OCI-M1 (cell line): Measurements from ENCODE around the gene SAMD8.
"Not testable (repeated sequence)": the region's sequence is repeated elsewhere in the genome, so short reads cannot be mapped to it uniquely, and the experiment has no call there.

Source experiments
- DNase-seq: peaks from one replicate; lab custom pipeline; 2025; lab: John Stamatoyannopoulos, UW

Gene SAMD8

DNA sequence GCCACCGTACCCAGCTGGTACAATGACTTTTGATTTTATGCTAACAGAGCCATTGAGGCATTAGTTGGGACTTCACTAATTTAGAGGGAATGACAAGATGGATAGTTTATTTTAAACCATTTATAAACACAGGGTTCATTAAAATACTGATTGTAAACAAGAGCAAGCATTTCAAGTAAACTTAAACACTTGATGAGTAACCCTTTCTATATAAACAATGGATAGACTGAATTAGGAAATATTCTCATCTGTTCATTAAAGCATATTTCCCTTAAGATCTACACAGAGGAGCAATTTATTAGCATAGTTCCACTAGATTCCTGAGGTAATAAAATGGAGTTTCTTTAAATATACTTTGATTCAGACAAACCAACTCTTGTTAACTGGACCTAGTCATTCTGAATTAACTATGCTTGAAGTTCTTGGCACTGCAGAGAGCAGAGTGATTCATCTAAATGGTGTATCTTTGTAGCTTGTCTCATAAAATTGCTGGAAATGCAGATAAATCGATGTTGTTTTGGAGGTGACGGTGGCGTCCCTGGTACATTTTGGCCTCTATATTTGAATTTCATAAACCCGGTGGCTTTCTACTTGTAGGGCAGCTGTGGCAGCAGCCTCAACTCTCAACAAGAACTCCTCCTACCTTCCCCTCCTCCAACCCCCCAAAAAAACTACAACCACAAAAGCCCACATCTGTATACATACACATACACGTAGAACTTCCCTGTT, 83.7 kb downstream of the SAMD8 start:
- no peak for DNase-seq

DNA sequence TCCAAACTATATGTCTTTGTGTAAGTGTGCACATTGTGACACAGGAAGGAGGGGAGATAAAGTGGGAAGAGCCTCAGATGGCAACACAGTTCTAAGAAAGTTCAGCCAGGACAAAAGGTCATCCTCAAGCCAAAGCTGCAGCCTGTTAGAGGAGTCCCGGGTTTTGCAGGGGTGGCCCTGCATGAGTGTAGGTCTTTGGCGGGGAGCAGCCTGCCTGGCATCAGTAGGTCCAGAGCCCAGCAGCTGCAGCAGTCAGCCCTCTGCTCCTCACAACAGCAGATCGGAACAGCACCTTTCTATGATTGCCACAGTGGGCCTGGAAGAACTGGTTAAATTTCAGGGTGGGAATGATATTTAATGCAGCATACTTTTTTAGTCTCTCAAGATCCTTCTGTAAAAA, 85.6 kb downstream of the SAMD8 start:
- DNase-seq, result no peak

DNA sequence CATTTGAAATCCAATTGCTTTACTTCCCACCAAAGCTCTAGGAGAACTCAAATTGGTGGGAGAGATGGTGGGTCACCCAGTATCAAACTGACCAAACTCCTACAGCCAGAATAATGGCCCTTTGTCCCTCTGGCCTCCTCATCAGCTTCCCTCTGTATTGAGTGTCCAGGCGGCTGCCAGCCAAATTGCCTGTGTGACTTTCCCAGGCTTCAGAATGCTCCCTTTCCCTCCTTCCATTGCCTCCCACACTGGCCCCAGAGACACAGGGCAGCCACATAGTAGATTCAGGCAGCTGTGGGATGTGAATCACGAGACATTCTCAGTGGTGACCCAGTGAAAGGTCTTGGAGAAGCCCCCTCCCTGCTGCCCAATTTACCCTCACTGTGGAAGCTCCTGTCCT, 86.5 kb downstream of the SAMD8 start:
- no peak for DNase-seq

DNA sequence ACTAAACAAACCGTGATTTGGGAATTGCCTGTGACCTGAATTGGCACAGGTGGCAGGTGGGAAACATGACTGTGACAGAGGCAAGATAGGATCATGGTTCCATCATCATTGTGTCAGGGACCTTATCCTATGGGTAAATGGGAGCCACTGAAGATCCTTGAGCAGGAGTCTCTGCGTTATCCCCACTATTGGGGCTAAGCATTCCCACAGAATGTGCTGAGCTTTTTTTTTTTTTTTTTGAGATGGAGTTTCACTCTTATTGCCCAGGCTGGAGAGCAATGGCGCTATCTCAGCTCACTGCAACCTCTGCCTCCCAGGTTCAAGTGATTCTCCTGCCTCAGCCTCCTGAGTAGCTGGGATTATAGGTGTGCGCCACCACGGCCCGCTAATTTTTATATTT, 88.5 kb downstream of the SAMD8 start:
- DNase-seq, result not testable (repeated sequence)

- DNase-seq, result no peak
These were observed 90.4 kb downstream of the SAMD8 start for GRCh38 chr10:75201793-75202307.

- DNase-seq, result no peak
These were observed 91.0 kb downstream of the SAMD8 start for GRCh38 chr10:75202321-75203045.

DNA sequence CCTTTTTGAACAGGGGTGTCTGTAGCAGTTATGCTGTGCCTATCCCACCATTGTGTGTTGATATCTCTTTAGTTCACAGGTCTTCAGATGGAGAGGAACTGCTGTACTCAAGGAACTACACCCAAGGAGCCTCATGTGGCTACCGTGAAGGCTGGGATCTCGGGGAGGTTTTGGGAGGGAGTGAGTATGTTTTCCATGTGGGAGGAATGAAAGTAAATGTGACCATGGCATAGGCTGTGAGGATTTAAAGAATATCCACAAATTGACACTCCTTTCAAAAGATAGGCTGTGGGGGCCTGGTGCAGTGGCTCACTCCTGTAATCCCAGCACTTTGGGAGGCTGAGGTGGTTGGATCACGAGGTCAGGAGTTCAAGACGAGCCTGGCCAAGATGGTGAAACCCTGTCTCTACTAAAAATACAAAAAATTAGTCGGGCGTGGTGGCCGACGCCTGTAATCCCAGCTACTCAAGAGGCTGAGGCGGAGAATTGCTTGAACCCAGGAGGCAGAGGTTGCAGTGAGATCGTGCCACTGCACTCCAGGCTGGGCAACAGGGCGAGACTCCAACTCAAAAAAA, 91.7 kb downstream of the SAMD8 start:
- DNase-seq, result not testable (repeated sequence)

- no peak for DNase-seq
These were observed 92.3 kb downstream of the SAMD8 start for GRCh38 chr10:75203724-75204123.

GRCh38 chr10:75205908-75206307, 94.5 kb downstream of the SAMD8 start:
- DNase-seq, result no peak

DNA sequence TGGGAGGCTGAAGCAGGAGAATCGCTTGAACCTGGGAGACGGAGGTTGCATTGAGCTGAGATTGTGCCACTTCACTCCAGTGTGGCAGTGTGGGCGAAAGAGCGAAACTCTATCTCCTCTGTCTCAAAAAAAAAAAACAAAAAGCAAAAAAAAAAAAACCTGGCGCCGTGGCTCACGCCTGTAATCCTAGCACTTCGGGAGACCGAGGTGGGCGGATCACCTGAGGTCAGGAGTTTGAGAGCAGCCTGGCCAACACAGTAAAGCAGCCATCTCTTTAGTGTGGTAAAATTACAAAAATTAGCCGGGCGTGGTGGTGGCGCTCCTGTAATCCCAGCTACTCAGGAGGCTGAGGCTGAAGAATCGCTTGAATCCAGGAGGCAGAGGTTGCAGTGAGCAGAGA, 95.2 kb downstream of the SAMD8 start:
- DNase-seq, result not testable (repeated sequence)

DNA sequence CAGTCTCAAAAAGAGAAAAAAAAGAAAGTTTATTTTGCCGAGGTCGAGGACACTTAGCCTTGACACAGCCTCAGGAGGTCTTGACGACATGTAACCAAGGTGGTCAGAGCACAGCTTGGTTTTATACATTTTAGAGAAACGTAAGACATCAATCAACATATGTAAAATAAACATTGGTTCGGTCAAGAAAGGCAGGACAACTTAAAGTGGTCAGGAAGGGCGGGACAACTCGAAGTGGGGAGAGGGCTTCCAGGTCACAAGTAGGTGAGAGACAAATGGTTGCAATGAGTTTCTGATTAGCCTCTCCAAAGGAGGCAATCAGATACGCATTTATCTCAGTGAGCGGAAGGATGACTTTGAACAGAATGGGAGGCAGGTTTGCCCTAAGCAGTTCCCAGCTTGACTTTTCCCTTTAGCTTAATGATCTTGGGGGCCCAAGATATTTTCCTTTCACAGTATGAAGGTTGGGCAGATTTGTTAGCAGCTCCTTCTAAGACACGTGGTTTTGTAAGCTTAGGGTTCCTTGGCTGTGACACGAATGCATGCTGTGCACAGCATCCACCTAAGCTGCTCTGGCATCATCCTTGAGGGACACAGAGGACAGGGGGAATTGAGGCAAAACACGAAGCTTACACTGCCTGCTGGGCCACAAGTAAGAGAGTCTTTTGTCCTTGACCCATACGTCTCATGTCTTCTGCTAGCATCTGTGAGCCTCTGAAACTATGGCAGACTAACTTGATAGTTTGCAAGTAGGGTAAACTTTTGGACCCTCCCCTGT, 95.8 kb downstream of the SAMD8 start:
- no peak for DNase-seq

- DNase-seq, result no peak
These were observed 96.3 kb downstream of the SAMD8 start for GRCh38 chr10:75207857-75208144.

DNA sequence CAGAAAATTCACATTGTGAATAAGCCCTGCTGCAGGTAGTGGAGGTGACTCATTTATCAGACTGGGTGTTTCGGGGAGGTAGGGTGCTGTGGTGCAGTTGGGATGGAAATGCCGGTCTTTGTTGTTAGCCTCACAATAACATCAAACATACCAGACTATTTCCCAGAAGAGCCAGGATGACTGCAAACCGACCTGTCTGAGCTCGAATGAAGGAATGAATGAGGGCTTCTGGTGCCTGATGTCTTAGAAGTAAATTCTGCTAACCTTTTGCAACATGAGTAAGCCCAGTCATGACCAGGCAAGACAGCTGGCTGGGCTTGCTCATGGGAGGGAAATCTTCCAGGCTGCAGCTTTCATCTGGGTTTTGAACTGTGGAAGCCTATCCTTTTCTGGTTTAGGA, 96.7 kb downstream of the SAMD8 start:
- no peak for DNase-seq

GRCh38 chr10:75209086-75209920, 97.8 kb downstream of the SAMD8 start:
- DNase-seq, result no peak

DNA sequence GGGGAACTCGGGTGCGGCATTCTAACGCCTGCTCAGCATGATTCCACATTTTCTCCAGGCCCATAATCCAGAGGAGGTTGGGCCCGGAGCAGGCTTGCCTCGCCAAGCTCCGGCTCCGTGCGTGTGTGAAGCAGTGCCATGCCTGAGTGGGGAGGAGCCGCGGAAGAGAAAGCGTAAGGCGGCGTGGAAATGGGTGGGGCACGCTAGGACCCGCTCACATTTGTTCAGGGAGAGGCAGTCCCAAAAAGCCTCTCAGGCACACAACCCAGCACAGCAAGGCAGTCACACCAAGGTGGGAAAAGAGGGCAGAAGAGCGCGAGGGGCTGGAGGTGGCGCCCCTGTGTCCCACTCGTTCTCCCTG, 98.4 kb downstream of the SAMD8 start:
- DNase-seq, result peak; percentile 88

- peak; percentile 94 for DNase-seq
These were observed 99.0 kb downstream of the SAMD8 start, which contains the start of gene VDAC2 for GRCh38 chr10:75210282-75211006. TSS of gene VDAC2 (plus strand) at chr10:75210796. CDS start at chr10:75211159, 363 bp downstream.

GRCh38 chr10:75211007-75211691, 99.7 kb downstream of the SAMD8 start:
- DNase-seq, result peak; percentile 59

GRCh38 chr10:75212343-75212742, 100.9 kb downstream of the SAMD8 start:
- no peak for DNase-seq

- no peak for DNase-seq
These were observed 108.8 kb downstream of the SAMD8 start for GRCh38 chr10:75220274-75220673.

GRCh38 chr10:75221492-75221891, 110.0 kb downstream of the SAMD8 start:
- not testable (repeated sequence) for DNase-seq
